Measurements from ENCODE around the gene ABI1.

Gene ABI1

GRCh38 chr10:26714415-26715136, 146.2 kb downstream of the ABI1 start:
- DNase-seq (ENCODE audit: low read depth): no peak

- DNase-seq (ENCODE audit: low read depth): no peak
Measured at GRCh38 chr10:26711324-26711723, 149.4 kb downstream of the ABI1 start.

- DNase-seq (ENCODE audit: low read depth): no peak
Measured at GRCh38 chr10:26706936-26707335, 153.8 kb downstream of the ABI1 start.

GRCh38 chr10:26706206-26706605, 154.6 kb downstream of the ABI1 start:
- no peak for DNase-seq (ENCODE audit: low read depth)

GRCh38 chr10:26703974-26704373, 156.8 kb downstream of the ABI1 start:
- DNase-seq (ENCODE audit: low read depth): no peak

GRCh38 chr10:26703096-26703495, 157.7 kb downstream of the ABI1 start:
- no peak for DNase-seq (ENCODE audit: low read depth)

GRCh38 chr10:26700884-26701630, 159.7 kb downstream of the ABI1 start:
- DNase-seq (ENCODE audit: low read depth): no peak

- no peak for DNase-seq (ENCODE audit: low read depth)
Measured at GRCh38 chr10:26699631-26700030, 161.1 kb downstream of the ABI1 start.

- no peak for DNase-seq (ENCODE audit: low read depth)
Measured at GRCh38 chr10:26698909-26699308, 161.8 kb downstream of the ABI1 start.

GRCh38 chr10:26697922-26698608, 162.7 kb downstream of the ABI1 start:
- no peak for DNase-seq (ENCODE audit: low read depth)

GRCh38 chr10:26697163-26697921, 163.4 kb downstream of the ABI1 start, which contains the start of gene PDSS1:
PDSS1 (plus strand) TSS chr10:26697701; CDS start chr10:26697712, 11 bp downstream.
- DNase-seq (ENCODE audit: low read depth): peak; percentile 58

GRCh38 chr10:26696786-26697162, 164.0 kb downstream of the ABI1 start:
- no peak for DNase-seq (ENCODE audit: low read depth)

Data from stimulated activated CD8-positive, alpha-beta memory T cell treated with anti-CD3 and anti-CD28 coated beads, Interleukin-4, amount 100 ng/mL, for 24 hours (primary cell).